ENCODE results near the gene CLIC1. TPM values are rescaled to one million over a fixed set of nuclear protein-coding genes. Genes with fewer than 3 reads are reported as not detected.

The CLIC1 gene
- total RNA-seq, 3 donors from 2014 or later, result 266 to 325 (median 318) TPM

- no peak for TF ChIP-seq POLR2A (IDR thresholded peaks at IDR 0.05)
- no peak for TF ChIP-seq CTCF (IDR thresholded peaks at IDR 0.05)
- TF ChIP-seq POLR2AphosphoS5 (IDR thresholded peaks at IDR 0.05), result no peak
- no peak overlapping the region for H3K27ac ChIP-seq
- H3K27me3 ChIP-seq, result no peaks in the 10 kb centered on the region
- intact Hi-C loops (cut with DNase I; ENCODE audit: low total_unique reads), result loop anchor here (10.0 kb wide), 1 partner anchor 59 kb away; the partner anchor contains the start of genes ABHD16A and LY6G6F
- no peaks in the 10 kb centered on the region for H3K36me3 ChIP-seq
- no peaks in the 10 kb centered on the region for H3K4me1 ChIP-seq
- no peaks in the 10 kb centered on the region for H3K9me3 ChIP-seq
- DNase-seq (ENCODE audit: low spot score in 2 of 2), result no peak
- H3K4me3 ChIP-seq, result no peak overlapping the region
Observed at GRCh38 chr6:31764198-31764597, 27.9 kb upstream of the CLIC1 start.

- TF ChIP-seq CTCF (IDR thresholded peaks at IDR 0.05) (no peak), POLR2A (IDR thresholded peaks at IDR 0.05) (no peak), POLR2AphosphoS5 (IDR thresholded peaks at IDR 0.05) (no peak)
Observed at GRCh38 chr6:31763619-31763940, 27.2 kb upstream of the CLIC1 start.

GRCh38 chr6:31762878-31763618, 26.7 kb upstream of the CLIC1 start:
- H3K4me1 ChIP-seq, result no peaks in the 10 kb centered on the region
- DNase-seq (ENCODE audit: low spot score in 2 of 2), result no peak
- intact Hi-C loops (cut with DNase I; ENCODE audit: low total_unique reads), result loop anchor here (10.0 kb wide), 1 partner anchor 58 kb away; the partner anchor contains the start of genes ABHD16A and LY6G6F
- H3K27me3 ChIP-seq, result no peaks in the 10 kb centered on the region
- TF ChIP-seq POLR2AphosphoS5 (IDR thresholded peaks at IDR 0.05) (no peak), CTCF (IDR thresholded peaks at IDR 0.05) (no peak), POLR2A (IDR thresholded peaks at IDR 0.05) (no peak)
- H3K9me3 ChIP-seq, result no peaks in the 10 kb centered on the region
- H3K36me3 ChIP-seq, result no peaks in the 10 kb centered on the region
- H3K27ac ChIP-seq, result peak overlapping the region; percentile 10 to 21
- H3K4me3 ChIP-seq, result no peak overlapping the region

More at GRCh38 chr6:31763619-31763940, 27.2 kb upstream of the CLIC1 start:
- H3K27ac ChIP-seq, result peak overlapping the region in 1 of 2 donors; percentile 10
- DNase-seq (ENCODE audit: low spot score in 2 of 2), result no peak
- no peaks in the 10 kb centered on the region for H3K27me3 ChIP-seq
- H3K4me3 ChIP-seq, result no peak overlapping the region
- H3K9me3 ChIP-seq, result no peaks in the 10 kb centered on the region
- no peaks in the 10 kb centered on the region for H3K4me1 ChIP-seq
- H3K36me3 ChIP-seq, result no peaks in the 10 kb centered on the region
- intact Hi-C loops (cut with DNase I; ENCODE audit: low total_unique reads), result loop anchor here (10.0 kb wide), 1 partner anchor 59 kb away; the partner anchor contains the start of genes ABHD16A and LY6G6F

GRCh38 chr6:31762356-31762755, 26.0 kb upstream of the CLIC1 start, which contains the start of gene SAPCD1:
TSS of gene SAPCD1 (plus strand) at chr6:31762656. CDS start at chr6:31763055, 399 bp downstream.
- intact Hi-C loops (cut with DNase I; ENCODE audit: low total_unique reads), result loop anchor here (10.0 kb wide), 1 partner anchor 58 kb away; the partner anchor contains the start of genes ABHD16A and LY6G6F
- DNase-seq (ENCODE audit: low spot score in 2 of 2), result no peak
- H3K36me3 ChIP-seq, result no peaks in the 10 kb centered on the region
- H3K4me3 ChIP-seq, result no peak within 1 kb of the TSS
- TF ChIP-seq POLR2AphosphoS5 (IDR thresholded peaks at IDR 0.05), result no peak
- TF ChIP-seq CTCF (IDR thresholded peaks at IDR 0.05), result no peak
- TF ChIP-seq POLR2A (IDR thresholded peaks at IDR 0.05), result no peak
- no peaks in the 10 kb centered on the region for H3K9me3 ChIP-seq
- peak within 1 kb of the TSS; percentile 10 to 21 for H3K27ac ChIP-seq
- H3K4me1 ChIP-seq, result no peaks in the 10 kb centered on the region
- H3K27me3 ChIP-seq, result no peaks in the 10 kb centered on the region

GRCh38 chr6:31761343-31761742, 25.0 kb upstream of the CLIC1 start:
- no peaks in the 10 kb centered on the region for H3K9me3 ChIP-seq

More at GRCh38 chr6:31761343-31761742, 25.0 kb upstream of the CLIC1 start:
- TF ChIP-seq POLR2AphosphoS5 (IDR thresholded peaks at IDR 0.05) (no peak), POLR2A (IDR thresholded peaks at IDR 0.05) (no peak), CTCF (IDR thresholded peaks at IDR 0.05) (no peak)
- H3K27me3 ChIP-seq, result no peaks in the 10 kb centered on the region
- no peak overlapping the region for H3K4me3 ChIP-seq
- no peak for DNase-seq (ENCODE audit: low spot score in 2 of 2)
- intact Hi-C loops (cut with DNase I; ENCODE audit: low total_unique reads), result loop anchor here (10.0 kb wide), 1 partner anchor 57 kb away; the partner anchor contains the start of genes ABHD16A and LY6G6F
- no peaks in the 10 kb centered on the region for H3K36me3 ChIP-seq
- no peak overlapping the region for H3K27ac ChIP-seq
- H3K4me1 ChIP-seq, result no peaks in the 10 kb centered on the region

Measured in breast epithelium (tissue), 4 donors.